ENCODE measurements around the gene HYAL2.
"Not testable (repeated sequence)": the region's sequence is repeated elsewhere in the genome, so short reads cannot be mapped to it uniquely, and the experiment has no call there.

HYAL2 gene

DNA sequence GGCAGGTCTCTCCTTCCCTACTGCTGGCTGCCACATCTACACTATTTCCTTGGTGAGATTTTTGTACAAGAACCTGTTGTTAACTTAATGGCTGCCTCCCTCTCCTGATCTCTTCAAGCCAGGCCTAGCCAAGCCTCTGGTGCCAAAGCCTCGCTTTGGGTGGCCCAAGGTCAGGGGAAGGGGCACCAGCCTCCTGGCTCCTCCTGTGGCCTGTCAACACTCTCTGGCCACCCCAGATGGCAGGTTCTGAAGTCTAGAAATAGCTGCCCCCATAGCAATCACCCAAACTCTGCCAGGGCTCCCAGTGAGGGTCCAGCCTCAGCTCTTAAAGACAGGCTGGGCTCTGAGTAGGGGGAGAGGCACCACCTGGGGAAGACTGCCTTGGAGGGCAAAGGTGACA is 35.3 kb downstream of the HYAL2 start:
- in situ Hi-C loops (cut with MboI; ENCODE audit: low pct_unique_long_range_greater_than_20kb, low sequenced_read_pairs, unreplicated experiment): no loop called here
- DNase-seq (ENCODE audit: low spot score): no peak
- TF ChIP-seq CTCF (IDR thresholded peaks at IDR 0.05; ENCODE audit: extremely low read depth, insufficient read depth, missing control alignments): no peak

DNA sequence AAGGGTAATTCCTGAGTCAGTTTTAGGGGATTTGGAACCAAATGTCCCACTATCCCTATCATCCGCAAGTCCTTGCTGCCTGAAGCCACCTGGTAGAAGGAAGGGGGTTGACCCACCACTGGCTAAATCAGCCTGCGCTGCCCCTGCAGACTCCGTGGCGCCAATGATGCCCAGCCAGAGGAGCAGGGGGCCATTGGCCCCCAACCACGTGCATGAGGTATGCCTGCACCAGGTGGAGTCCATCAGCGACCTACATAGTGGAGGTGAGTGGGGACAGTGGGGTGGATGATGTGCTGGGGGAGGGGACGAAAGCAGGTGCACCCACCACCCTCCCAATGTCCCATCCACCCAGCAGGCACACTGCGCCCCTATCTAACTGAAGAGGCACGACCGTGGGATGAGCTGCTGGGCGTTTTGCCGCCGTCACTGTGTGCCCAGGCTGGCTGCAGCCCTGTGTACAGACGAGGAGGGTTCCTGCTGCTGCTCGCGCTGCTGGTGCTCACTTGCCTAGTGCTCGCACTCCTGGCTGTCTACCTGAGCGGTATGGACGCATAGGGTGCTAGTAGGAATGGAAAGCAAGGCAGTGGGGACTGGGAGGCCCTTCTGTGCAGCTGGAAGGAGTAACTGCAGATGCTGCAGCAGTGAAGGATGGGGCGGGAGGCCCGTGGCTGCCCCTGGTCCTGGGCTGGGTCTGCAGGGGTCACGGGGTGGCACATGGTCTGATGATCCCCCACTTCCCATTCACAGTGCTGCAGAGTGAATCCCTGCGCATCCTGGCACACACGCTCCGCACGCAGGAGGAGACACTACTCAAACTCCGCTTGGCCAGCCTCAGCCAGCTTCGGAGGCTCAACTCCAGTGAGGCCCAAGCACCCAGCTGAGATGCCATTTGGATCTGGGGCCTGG is 36.0 kb downstream of the HYAL2 start:
- in situ Hi-C loops (cut with MboI; ENCODE audit: low pct_unique_long_range_greater_than_20kb, low sequenced_read_pairs, unreplicated experiment): no loop called here
- DNase-seq (ENCODE audit: low spot score): no peak
- no peak for TF ChIP-seq CTCF (IDR thresholded peaks at IDR 0.05; ENCODE audit: extremely low read depth, insufficient read depth, missing control alignments)

DNA sequence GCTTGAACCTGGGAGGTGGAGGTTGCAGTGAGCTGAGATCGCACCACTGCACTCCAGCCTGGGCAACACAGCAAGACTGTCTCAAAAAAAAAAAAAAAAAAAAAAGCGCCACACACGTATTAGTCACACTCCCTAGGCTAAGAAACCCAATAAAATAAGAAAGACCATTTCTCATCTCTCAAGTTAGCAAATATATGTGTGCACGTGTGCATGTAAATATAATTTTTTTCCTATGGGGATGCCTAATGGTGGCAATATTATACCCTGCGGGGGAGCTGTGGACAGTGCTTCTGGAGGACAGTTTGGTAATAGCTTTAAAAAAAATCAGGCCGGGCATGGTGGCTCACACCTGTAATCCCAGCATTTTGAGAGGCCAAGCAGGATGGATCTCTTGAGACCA is 38.4 kb downstream of the HYAL2 start:
- DNase-seq (ENCODE audit: low spot score); in situ Hi-C loops (cut with MboI; ENCODE audit: low pct_unique_long_range_greater_than_20kb, low sequenced_read_pairs, unreplicated experiment): not testable (repeated sequence)

DNA sequence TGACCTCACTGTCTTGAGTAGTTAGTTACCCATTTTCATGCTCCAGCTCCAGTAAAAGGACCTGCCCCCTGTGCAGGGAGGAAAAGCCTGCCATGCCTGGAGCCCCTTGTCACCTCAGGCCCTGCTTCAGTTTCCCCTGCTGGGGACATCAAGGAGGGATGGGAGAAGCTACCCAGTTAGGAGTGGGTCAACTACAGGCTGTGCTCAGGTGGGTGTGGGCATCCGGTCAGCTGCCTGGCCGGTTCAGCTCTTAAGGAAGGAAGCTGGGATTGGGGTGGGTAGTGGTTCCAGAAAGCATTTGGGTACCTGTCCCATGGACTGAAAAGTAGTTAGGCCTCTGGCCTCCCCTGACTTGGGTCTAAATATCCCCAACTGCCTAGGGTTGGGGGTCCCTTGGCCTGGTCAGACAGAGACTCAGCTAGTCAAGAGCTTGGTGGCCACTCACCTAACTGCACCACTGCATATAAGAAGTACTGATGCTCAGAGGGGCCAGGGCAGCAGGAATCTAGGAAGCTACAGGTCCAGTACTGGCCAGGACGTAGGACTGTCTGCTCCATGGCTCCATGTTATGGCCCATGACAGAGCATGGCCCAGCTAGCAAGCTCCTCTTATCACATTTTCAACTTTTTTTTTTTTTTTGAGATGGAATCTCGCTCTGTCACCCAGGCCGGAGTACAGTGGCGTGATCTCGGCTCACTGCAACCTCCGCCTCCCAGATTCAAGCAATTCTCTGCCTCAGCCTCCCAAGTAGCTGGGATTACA is 43.1 kb downstream of the HYAL2 start:
- in situ Hi-C loops (cut with MboI; ENCODE audit: low pct_unique_long_range_greater_than_20kb, low sequenced_read_pairs, unreplicated experiment): loop anchor here (10.0 kb wide), 1 partner anchor 55 kb away; no protein-coding TSS in a partner anchor
- TF ChIP-seq CTCF (IDR thresholded peaks at IDR 0.05; ENCODE audit: extremely low read depth, insufficient read depth, missing control alignments): no peak
- no peak for DNase-seq (ENCODE audit: low spot score)

DNA sequence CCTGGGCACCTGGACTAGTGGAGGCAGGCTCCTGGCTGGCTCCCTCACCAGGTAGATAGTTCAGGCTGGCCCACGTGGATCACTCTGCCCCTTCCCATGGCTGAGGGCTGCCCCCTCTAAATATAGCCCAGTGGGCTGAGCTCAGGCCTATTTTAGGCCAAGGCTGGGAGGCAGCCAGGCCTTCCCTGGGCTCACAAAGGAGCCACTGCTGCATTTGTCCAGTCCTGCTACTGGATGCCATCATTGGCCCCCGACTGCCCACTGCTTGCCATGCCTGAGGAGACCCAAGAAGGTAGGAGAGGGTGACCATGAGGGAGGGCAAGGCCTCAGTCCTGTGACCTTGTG is 43.7 kb downstream of the HYAL2 start, which contains the start of gene LSMEM2:
TSS of gene LSMEM2 (plus strand) at position 208 of the 345 bp plus-strand sequence. CDS start at position 235, 27 bp downstream.
- in situ Hi-C loops (cut with MboI; ENCODE audit: low pct_unique_long_range_greater_than_20kb, low sequenced_read_pairs, unreplicated experiment): loop anchor here (10.0 kb wide), 1 partner anchor 54 kb away; no protein-coding TSS in a partner anchor
- no peak for TF ChIP-seq CTCF (IDR thresholded peaks at IDR 0.05; ENCODE audit: extremely low read depth, insufficient read depth, missing control alignments)

GRCh38 chr3:50278123-50278879 is 44.2 kb downstream of the HYAL2 start:
- TF ChIP-seq CTCF (IDR thresholded peaks at IDR 0.05; ENCODE audit: extremely low read depth, insufficient read depth, missing control alignments): no peak
- in situ Hi-C loops (cut with MboI; ENCODE audit: low pct_unique_long_range_greater_than_20kb, low sequenced_read_pairs, unreplicated experiment): loop anchor here (10.0 kb wide), 1 partner anchor 54 kb away; no protein-coding TSS in a partner anchor
- no peak for DNase-seq (ENCODE audit: low spot score)

More for the DNA sequence above, 43.7 kb downstream of the HYAL2 start, which contains the start of gene LSMEM2:
- no peak for DNase-seq (ENCODE audit: low spot score)

All from GM13977 (cell line).